Spleen (tissue), 11 donors: ENCODE measurements around the gene CCDC63. TPM values are rescaled to one million over a fixed set of nuclear protein-coding genes. Genes with fewer than 3 reads are reported as not detected.

Experiments
- DNase-seq: peaks from one replicate; pipeline ENCODE4 v3.0.0-alpha.2; 2020
- H3K27ac ChIP-seq, 8 donors: fragments of 200-600 bp; sonication (generic) in 7 of 8; 1 replicate in 4 of 8; 2 replicates in 4 of 8; pipeline versions ENCODE4 v1.5.0 to v1.8.0; 2016 to 2021; ENCODE audit warnings: inconsistent platforms in 4 of 8, mild to moderate bottlenecking in 4 of 8, moderate library complexity in 1 of 8
- H3K27me3 ChIP-seq, 7 donors: fragments of 200-600 bp; sonication (generic) in 6 of 7; replicated peaks in 1 of 7; 1 replicate in 4 of 7; 2 replicates in 3 of 7; pipeline versions ENCODE4 v1.5.0 to v1.8.0; 2016 to 2021; ENCODE audit warnings: inconsistent platforms in 3 of 7, mild to moderate bottlenecking in 1 of 7
- H3K36me3 ChIP-seq, 6 donors: fragments of 200-600 bp; sonication (generic) in 5 of 6; 1 replicate in 4 of 6; 2 replicates in 2 of 6; pipeline versions ENCODE4 v1.5.0 to v1.8.0; 2016 to 2021; ENCODE audit warnings: inconsistent platforms in 2 of 6
- H3K4me1 ChIP-seq, 6 donors: fragments of 200-600 bp; sonication (generic) in 5 of 6; 1 replicate in 3 of 6; 2 replicates in 3 of 6; pipeline versions ENCODE4 v1.5.0 to v1.8.0; 2016 to 2021; ENCODE audit warnings: inconsistent platforms in 3 of 6
- H3K4me3 ChIP-seq, 8 donors: fragments of 200-600 bp; sonication (generic) in 7 of 8; 1 replicate in 4 of 8; 2 replicates in 4 of 8; pipeline versions ENCODE4 v1.5.0 to v1.8.0; 2016 to 2021; ENCODE audit warnings: inconsistent platforms in 4 of 8, mild to moderate bottlenecking in 4 of 8, moderate library complexity in 2 of 8
- H3K9me3 ChIP-seq, 8 donors: fragments of 200-600 bp; sonication (generic) in 7 of 8; 1 replicate in 4 of 8; 2 replicates in 4 of 8; pipeline versions ENCODE4 v1.5.0 to v1.8.0; 2016 to 2021; ENCODE audit warnings: inconsistent platforms in 4 of 8
- POLR2A ChIP-seq, 3 donors: fragments of 450-650 bp; IDR thresholded peaks; one replicate each; pipeline ENCODE4 v1.5.1; 2017; ENCODE audit warnings: antibody characterized with exemption in 3 of 3, mild to moderate bottlenecking in 1 of 3
- POLR2AphosphoS5 ChIP-seq, 3 donors: sonication (generic); formaldehyde crosslinking; IDR thresholded peaks; one replicate each; pipeline ENCODE4 v1.5.1; 2017; ENCODE audit warnings: antibody characterized with exemption in 3 of 3
- WGBS, 5 donors: extraction: QIAGEN DNeasy Blood & Tissue Kit in 3 of 5; methylation state at CpG; one replicate each; pipeline versions ENCODE4 v1.1.5 to v1.1.7; 2013 to 2018; 5-methylcytosine and 5-hydroxymethylcytosine counted together
- intact Hi-C: fragments of 100-400 bp; cut with DNase I; formaldehyde crosslinking; loops from one replicate; pipeline ENCODE4 v1.15.0; 2023; ENCODE audit warnings: low total_unique reads
- polyA plus RNA-seq, 3 donors: library from polyadenylated mRNA; stranded (reverse); fragments of 200-250 nt; gene quantifications; one replicate each; pipeline ENCODE4 v1.2.1, GENCODE V29; 2013
- total RNA-seq, 7 donors: library from RNA; depleted of rRNA in 3 of 7; stranded (reverse); fragments of >200 nt in 3 of 7; fragmentation: NEBNext Ultra II Directional in 4 of 7; extraction: Animal tissue kit (Norgen Biotek cat#: 25700) in 4 of 7; gene quantifications; one replicate each; pipeline versions ENCODE4 v1.1.0 to v1.2.1, GENCODE V29; 2016 to 2021
- TF ChIP-seq, protein P1 (sequence below), 11 experiments: fragments of 200-600 bp in 7 of 11; fragments of 450-650 bp in 4 of 11; sonication (generic) in 4 of 11; IDR thresholded peaks in 8 of 11; conservative IDR thresholded peaks in 3 of 11; 1 replicate in 7 of 11; 2 replicates in 4 of 11; pipeline versions ENCODE4 v1.4.0 to v1.8.0; 2016 to 2021; ENCODE audit warnings: antibody characterized with exemption in 11 of 11, inconsistent platforms in 4 of 11, mild to moderate bottlenecking in 1 of 11
- donor health status: healthy with polysubstance abuse.
- donor health status: DM: no; HTN: no; CAD: no; lungs with moderate emphysema.
- donor health status: DM: no; HTN: no; CAD: no.
- donor health status: Bipolar disorder and iron deficiency.
- donor health status: healthy.
- donor health status: DM: no; HTN: no; CAD: no.
- donor health status: DM: yes; HTN: yes; CAD: no.

CCDC63 gene
- total and polyA plus RNA-seq, 10 donors: not detected

DNA sequence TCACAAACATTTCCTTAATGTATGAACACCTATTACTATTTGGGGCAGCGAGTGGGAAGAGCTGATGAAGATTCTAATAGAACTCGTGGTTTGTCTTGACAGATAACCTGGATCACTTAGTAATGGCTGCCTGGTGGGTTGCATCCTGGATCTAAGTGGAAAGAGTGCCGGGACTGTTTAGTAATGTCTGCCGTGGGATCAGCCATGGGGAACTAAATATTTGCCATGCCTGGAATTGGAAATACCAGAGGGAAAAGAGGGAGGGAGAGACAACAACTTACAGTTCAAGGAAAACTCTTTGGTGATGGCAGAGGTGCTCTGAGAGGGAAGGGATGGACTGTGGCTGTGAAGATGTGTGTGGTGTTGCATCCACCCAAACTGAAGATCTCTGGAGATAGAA, 21.3 kb upstream of the CCDC63 start:
- intact Hi-C loops: no loop called here
- TF ChIP-seq, protein P1, sequence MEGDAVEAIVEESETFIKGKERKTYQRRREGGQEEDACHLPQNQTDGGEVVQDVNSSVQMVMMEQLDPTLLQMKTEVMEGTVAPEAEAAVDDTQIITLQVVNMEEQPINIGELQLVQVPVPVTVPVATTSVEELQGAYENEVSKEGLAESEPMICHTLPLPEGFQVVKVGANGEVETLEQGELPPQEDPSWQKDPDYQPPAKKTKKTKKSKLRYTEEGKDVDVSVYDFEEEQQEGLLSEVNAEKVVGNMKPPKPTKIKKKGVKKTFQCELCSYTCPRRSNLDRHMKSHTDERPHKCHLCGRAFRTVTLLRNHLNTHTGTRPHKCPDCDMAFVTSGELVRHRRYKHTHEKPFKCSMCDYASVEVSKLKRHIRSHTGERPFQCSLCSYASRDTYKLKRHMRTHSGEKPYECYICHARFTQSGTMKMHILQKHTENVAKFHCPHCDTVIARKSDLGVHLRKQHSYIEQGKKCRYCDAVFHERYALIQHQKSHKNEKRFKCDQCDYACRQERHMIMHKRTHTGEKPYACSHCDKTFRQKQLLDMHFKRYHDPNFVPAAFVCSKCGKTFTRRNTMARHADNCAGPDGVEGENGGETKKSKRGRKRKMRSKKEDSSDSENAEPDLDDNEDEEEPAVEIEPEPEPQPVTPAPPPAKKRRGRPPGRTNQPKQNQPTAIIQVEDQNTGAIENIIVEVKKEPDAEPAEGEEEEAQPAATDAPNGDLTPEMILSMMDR (IDR thresholded peaks at IDR 0.05 in 8 of 11, conservative IDR thresholded peaks at IDR 0.05 in 3 of 11): no peak
- no peak for TF ChIP-seq POLR2AphosphoS5 (IDR thresholded peaks at IDR 0.05)
- no peak for TF ChIP-seq POLR2A (IDR thresholded peaks at IDR 0.05)
- Histone ChIP-seq H3K27ac (no peak overlapping the region), H3K27me3 (peaks cover 0 to 5% (median 0%) of the 10 kb centered on the region in 7 donors), H3K36me3 (no peaks in the 10 kb centered on the region), H3K4me3 (no peak overlapping the region), H3K4me1 (peaks cover 0 to 11% (median 6%) of the 10 kb centered on the region in 6 donors), H3K9me3 (no peaks in the 10 kb centered on the region)
- no peak for DNase-seq
- 88 to 98% (median 92%) methylated on average over 4 of the region's 4 CpGs for WGBS, 5 donors

DNA sequence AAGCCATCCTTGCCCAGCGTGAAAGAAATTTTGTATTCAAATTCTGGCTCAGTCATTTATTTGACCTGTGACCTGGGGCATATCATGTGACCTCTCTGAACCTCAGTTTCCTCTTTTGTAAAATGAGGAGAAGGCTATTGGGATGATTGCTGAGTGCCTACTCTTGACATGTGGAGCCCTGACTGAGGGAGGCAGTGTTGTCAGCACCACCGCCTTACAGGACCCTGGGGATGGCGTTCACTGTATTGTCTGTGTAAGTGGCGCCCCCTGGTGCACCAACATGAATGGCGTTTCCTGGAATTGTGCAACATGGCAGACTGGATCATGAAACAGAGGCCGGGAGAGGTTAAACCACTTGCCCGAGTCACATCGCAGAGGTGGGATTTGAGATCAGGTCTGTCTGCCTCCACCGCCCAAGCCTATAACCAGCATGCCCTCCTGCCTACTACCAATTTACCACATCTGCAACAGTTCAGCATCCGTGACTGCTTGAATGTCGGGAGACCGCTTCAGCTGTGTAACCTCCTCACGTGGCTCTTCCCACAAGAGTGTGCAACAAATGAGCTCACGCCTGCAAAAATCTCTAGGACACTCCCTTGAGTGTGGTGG, 20.1 kb upstream of the CCDC63 start:
- intact Hi-C loops: no loop called here
- TF ChIP-seq POLR2AphosphoS5 (IDR thresholded peaks at IDR 0.05) (peak in 2 of 3 donors; percentile 28 to 62), POLR2A (IDR thresholded peaks at IDR 0.05) (no peak)
- TF ChIP-seq, protein P1 (IDR thresholded peaks at IDR 0.05 in 8 of 11, conservative IDR thresholded peaks at IDR 0.05 in 3 of 11): peak; percentile 56 to 91 (median 85)
- no peak overlapping the region for H3K27ac ChIP-seq

DNA sequence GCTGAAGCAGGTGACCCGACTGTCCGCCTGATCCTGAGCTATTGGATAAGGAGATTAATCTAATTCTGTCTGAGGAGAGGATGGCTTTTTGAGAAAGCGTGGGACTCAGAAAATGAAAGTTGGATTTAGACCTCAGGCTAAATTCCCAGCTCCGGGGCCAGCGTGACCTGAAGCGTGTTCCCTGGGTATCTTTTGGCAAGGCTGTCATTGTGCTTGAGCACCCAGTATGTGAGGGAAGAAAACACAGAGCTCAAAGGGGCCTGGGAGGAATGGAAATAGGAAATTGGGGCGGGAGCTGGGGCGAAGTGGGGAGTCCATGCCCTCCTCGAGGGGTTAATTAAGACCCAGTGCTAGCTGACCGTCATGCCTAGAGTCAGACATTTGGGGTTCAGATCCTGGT, 17.5 kb upstream of the CCDC63 start:
- Histone ChIP-seq H3K27ac (no peak overlapping the region), H3K4me3 (no peak overlapping the region), H3K27me3 (peaks cover 0 to 5% (median 0%) of the 10 kb centered on the region in 7 donors), H3K36me3 (no peaks in the 10 kb centered on the region), H3K9me3 (no peaks in the 10 kb centered on the region), H3K4me1 (peaks cover 0 to 11% (median 6%) of the 10 kb centered on the region in 6 donors)
- TF ChIP-seq POLR2AphosphoS5 (IDR thresholded peaks at IDR 0.05) (no peak), POLR2A (IDR thresholded peaks at IDR 0.05) (no peak)
- TF ChIP-seq, protein P1 (IDR thresholded peaks at IDR 0.05 in 8 of 11, conservative IDR thresholded peaks at IDR 0.05 in 3 of 11): no peak
- 89 to 93% (median 91%) methylated on average over 10 of the region's 10 CpGs for WGBS, 5 donors
- DNase-seq: no peak
- intact Hi-C loops: no loop called here

More for the DNA sequence above, 20.1 kb upstream of the CCDC63 start:
- Histone ChIP-seq H3K36me3 (no peaks in the 10 kb centered on the region), H3K4me3 (peak overlapping the region in 2 of 8 donors; percentile 10 to 58), H3K4me1 (peaks cover 0 to 11% (median 6%) of the 10 kb centered on the region in 6 donors), H3K27me3 (peaks cover 0 to 5% (median 0%) of the 10 kb centered on the region in 7 donors), H3K9me3 (no peaks in the 10 kb centered on the region)
- DNase-seq: peak; percentile 92
- 22 to 29% (median 25%) methylated on average over 14 of the region's 14 CpGs for WGBS, 5 donors

DNA sequence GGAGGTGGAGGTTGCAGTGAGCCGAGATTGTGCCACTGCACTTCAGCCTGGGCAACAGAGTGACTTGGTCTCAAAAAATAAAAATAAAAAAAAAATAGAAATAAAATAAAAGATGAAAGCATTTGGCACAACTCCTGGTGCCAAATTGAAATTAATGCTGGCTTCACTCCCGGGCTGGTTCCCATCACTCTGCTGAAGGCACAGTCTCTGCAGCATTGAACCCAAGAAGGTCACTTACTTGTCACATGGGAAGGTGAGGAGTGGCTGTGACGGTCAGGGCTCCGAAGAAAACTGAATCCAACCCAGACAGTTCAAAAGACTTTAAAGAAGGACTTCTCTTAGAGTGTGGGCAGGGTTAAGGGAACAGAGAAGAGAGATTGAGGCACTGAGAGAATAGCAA, 10.5 kb upstream of the CCDC63 start:
- intact Hi-C loops: no loop called here
- Histone ChIP-seq H3K4me3 (no peak overlapping the region), H3K27me3 (no peaks in the 10 kb centered on the region), H3K27ac (no peak overlapping the region), H3K36me3 (no peaks in the 10 kb centered on the region), H3K9me3 (no peaks in the 10 kb centered on the region), H3K4me1 (no peaks in the 10 kb centered on the region)
- DNase-seq: no peak
- TF ChIP-seq POLR2AphosphoS5 (IDR thresholded peaks at IDR 0.05): no peak
- TF ChIP-seq, protein P1 (IDR thresholded peaks at IDR 0.05 in 8 of 11, conservative IDR thresholded peaks at IDR 0.05 in 3 of 11): no peak
- TF ChIP-seq POLR2A (IDR thresholded peaks at IDR 0.05): no peak
- WGBS, 5 donors: 83 to 92% (median 90%) methylated on average over 4 of the region's 4 CpGs
